Suprapubic skin (tissue), 4 donors: ENCODE measurements around the gene CPD. TPM values are rescaled to one million over a fixed set of nuclear protein-coding genes. Genes with fewer than 3 reads are reported as not detected.

Experiments used
- DNase-seq, 2 donors: peaks; one replicate each; pipeline ENCODE4 v3.0.0-alpha.2; 2019; ENCODE audit warnings: low spot score in 2 of 2
- H3K27ac ChIP-seq: fragments of 200-600 bp; sonication (generic); one replicate; pipeline ENCODE4 v1.5.1; 2019
- H3K27me3 ChIP-seq: fragments of 200-600 bp; sonication (generic); one replicate; pipeline ENCODE4 v1.5.1; 2019
- H3K36me3 ChIP-seq: fragments of 200-600 bp; sonication (generic); one replicate; pipeline ENCODE4 v1.5.1; 2019
- H3K4me1 ChIP-seq: fragments of 200-600 bp; sonication (generic); one replicate; pipeline ENCODE4 v1.5.1; 2019
- H3K4me3 ChIP-seq: fragments of 200-600 bp; sonication (generic); one replicate; pipeline ENCODE4 v1.5.1; 2019; ENCODE audit warnings: mild to moderate bottlenecking
- H3K9me3 ChIP-seq: fragments of 200-600 bp; sonication (generic); one replicate; pipeline ENCODE4 v1.5.1; 2019
- CTCF ChIP-seq, 2 donors: fragments of 200-600 bp in 1 of 2; fragments of 450-650 bp in 1 of 2; sonication (generic) in 1 of 2; IDR thresholded peaks; one replicate each; pipeline ENCODE4 v1.5.1; 2016 to 2019; ENCODE audit warnings: antibody characterized with exemption in 2 of 2, mild to moderate bottlenecking in 1 of 2, moderate library complexity in 1 of 2
- EP300 ChIP-seq: sonication (generic); formaldehyde crosslinking; IDR thresholded peaks from one replicate; pipeline ENCODE4 v1.6.1; 2017; ENCODE audit warnings: antibody characterized with exemption
- POLR2A ChIP-seq, 2 donors: fragments of 450-650 bp; IDR thresholded peaks; one replicate each; pipeline ENCODE4 v1.6.1; 2017; ENCODE audit warnings: antibody characterized with exemption in 2 of 2, mild to moderate bottlenecking in 2 of 2, moderate library complexity in 2 of 2
- POLR2AphosphoS5 ChIP-seq, 3 donors: sonication (generic); formaldehyde crosslinking; IDR thresholded peaks; one replicate each; pipeline ENCODE4 v1.6.1; 2017; ENCODE audit warnings: antibody characterized with exemption in 3 of 3
- WGBS: methylation state at CpG from one replicate; pipeline ENCODE4 v1.1.5; 2018; 5-methylcytosine and 5-hydroxymethylcytosine counted together
- total RNA-seq, 4 donors: library from RNA; depleted of rRNA; stranded (reverse); fragments of >200 nt; gene quantifications; one replicate each; pipeline ENCODE4 v1.1.0, GENCODE V29; 2016

Gene CPD
- total RNA-seq, 4 donors from 2014 or later, result 38.9 to 60.5 (median 49.4) TPM

GRCh38 chr17:30381340-30381659 is 2.6 kb downstream of the CPD start:
- Histone ChIP-seq H3K4me1 (peaks cover 43% of the 10 kb centered on the region), H3K9me3 (no peaks in the 10 kb centered on the region), H3K27ac (no peak overlapping the region), H3K4me3 (peak overlapping the region; percentile 77), H3K27me3 (no peaks in the 10 kb centered on the region), H3K36me3 (peaks cover 8% of the 10 kb centered on the region)
- WGBS, result 82% methylated on average over 2 of the region's 2 CpGs
- TF ChIP-seq POLR2A (IDR thresholded peaks at IDR 0.05) (no peak), POLR2AphosphoS5 (IDR thresholded peaks at IDR 0.05) (no peak), EP300 (no peak), CTCF (IDR thresholded peaks at IDR 0.05) (no peak)
- no peak for DNase-seq

GRCh38 chr17:30382345-30382744 is 3.6 kb downstream of the CPD start:
- H3K27me3 ChIP-seq, result no peaks in the 10 kb centered on the region
- no peak for DNase-seq
- TF ChIP-seq POLR2AphosphoS5 (IDR thresholded peaks at IDR 0.05) (no peak), POLR2A (IDR thresholded peaks at IDR 0.05) (no peak), CTCF (IDR thresholded peaks at IDR 0.05) (no peak), EP300 (no peak)
- peaks cover 8% of the 10 kb centered on the region for H3K36me3 ChIP-seq
- WGBS, result 94% methylated on average over 1 of the region's 1 CpG
- H3K27ac ChIP-seq, result no peak overlapping the region
- no peak overlapping the region for H3K4me3 ChIP-seq
- H3K4me1 ChIP-seq, result peaks cover 43% of the 10 kb centered on the region
- no peaks in the 10 kb centered on the region for H3K9me3 ChIP-seq

GRCh38 chr17:30388321-30389179 is 9.8 kb downstream of the CPD start:
- TF ChIP-seq EP300 (no peak), POLR2AphosphoS5 (IDR thresholded peaks at IDR 0.05) (no peak), CTCF (IDR thresholded peaks at IDR 0.05) (no peak), POLR2A (IDR thresholded peaks at IDR 0.05) (no peak)
- no peaks in the 10 kb centered on the region for H3K27me3 ChIP-seq
- peaks cover 28% of the 10 kb centered on the region for H3K36me3 ChIP-seq
- DNase-seq, result no peak
- no peaks in the 10 kb centered on the region for H3K9me3 ChIP-seq
- WGBS, result 94% methylated on average over 9 of the region's 35 CpGs
- H3K4me3 ChIP-seq, result no peak overlapping the region
- H3K4me1 ChIP-seq, result no peaks in the 10 kb centered on the region
- no peak overlapping the region for H3K27ac ChIP-seq

GRCh38 chr17:30389756-30390300 is 11.1 kb downstream of the CPD start:
- H3K4me3 ChIP-seq, result no peak overlapping the region
- no peak overlapping the region for H3K27ac ChIP-seq
- peaks cover 28% of the 10 kb centered on the region for H3K36me3 ChIP-seq
- no peak for DNase-seq
- no peaks in the 10 kb centered on the region for H3K9me3 ChIP-seq
- H3K27me3 ChIP-seq, result no peaks in the 10 kb centered on the region
- TF ChIP-seq CTCF (IDR thresholded peaks at IDR 0.05) (no peak), POLR2A (IDR thresholded peaks at IDR 0.05) (no peak), EP300 (no peak), POLR2AphosphoS5 (IDR thresholded peaks at IDR 0.05) (no peak)
- H3K4me1 ChIP-seq, result no peaks in the 10 kb centered on the region
- WGBS, result 86% methylated on average over 6 of the region's 6 CpGs

- TF ChIP-seq CTCF (IDR thresholded peaks at IDR 0.05) (no peak), EP300 (no peak), POLR2A (IDR thresholded peaks at IDR 0.05) (no peak), POLR2AphosphoS5 (IDR thresholded peaks at IDR 0.05) (no peak)
- no peak overlapping the region for H3K27ac ChIP-seq
- WGBS, result 97% methylated on average over 2 of the region's 2 CpGs
- no peaks in the 10 kb centered on the region for H3K27me3 ChIP-seq
- H3K4me3 ChIP-seq, result no peak overlapping the region
- H3K9me3 ChIP-seq, result no peaks in the 10 kb centered on the region
- DNase-seq, result no peak
- no peaks in the 10 kb centered on the region for H3K4me1 ChIP-seq
- peaks cover 20% of the 10 kb centered on the region for H3K36me3 ChIP-seq
Observed at GRCh38 chr17:30391534-30391933, 12.8 kb downstream of the CPD start.
